ENCODE results near the gene TEKT5. TPM values are rescaled to one million over a fixed set of nuclear protein-coding genes. Genes with fewer than 3 reads are reported as not detected.
A peak's percentile ranks its signal among the peaks of the same experiment; 100 is the strongest.

Gene TEKT5
- total RNA-seq, 1 donor from 2014 or later: 0.29 TPM

DNA sequence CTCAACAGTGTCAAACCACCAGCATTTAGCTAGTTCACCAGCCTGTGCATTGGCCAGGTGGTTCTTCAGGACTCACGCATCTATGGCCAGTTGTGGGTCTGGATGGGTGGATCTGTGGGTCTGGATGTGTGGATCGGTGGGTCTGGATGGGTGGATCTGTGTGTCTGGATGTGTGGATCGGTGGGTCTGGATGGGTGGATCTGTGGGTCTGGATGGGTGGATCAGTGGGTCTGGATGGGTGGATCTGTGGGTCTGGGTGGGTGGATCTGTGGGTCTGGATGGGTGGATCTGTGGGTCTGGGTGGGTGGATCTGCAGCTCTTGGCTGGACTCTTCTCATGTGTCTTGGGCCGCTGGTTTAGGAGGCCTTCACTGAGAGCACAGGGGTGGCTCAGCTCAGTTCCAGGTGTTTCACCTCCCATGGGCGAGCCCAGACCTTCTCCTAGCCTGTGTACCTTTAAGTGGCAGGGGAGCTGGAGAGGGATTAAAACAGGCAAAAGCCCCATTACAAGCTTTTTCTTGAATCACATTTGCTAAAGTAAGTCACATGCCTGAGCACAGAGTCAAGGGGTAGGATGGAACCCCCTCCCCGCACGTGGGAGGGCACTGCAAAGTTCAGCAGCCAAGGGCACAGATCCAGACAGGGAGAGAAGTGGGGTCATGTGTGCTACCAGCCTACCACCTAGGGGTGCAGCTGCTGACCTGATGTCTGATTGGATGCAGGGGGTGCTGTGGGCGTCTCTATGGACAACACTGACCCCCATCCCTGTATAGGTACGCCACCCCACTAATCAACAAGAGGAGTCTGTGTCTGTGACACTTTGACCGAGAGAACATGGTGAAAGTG is 45.5 kb upstream of the TEKT5 start:
- no peak overlapping the region for H3K27ac Mint-ChIP-seq
- TF ChIP-seq, protein P1, sequence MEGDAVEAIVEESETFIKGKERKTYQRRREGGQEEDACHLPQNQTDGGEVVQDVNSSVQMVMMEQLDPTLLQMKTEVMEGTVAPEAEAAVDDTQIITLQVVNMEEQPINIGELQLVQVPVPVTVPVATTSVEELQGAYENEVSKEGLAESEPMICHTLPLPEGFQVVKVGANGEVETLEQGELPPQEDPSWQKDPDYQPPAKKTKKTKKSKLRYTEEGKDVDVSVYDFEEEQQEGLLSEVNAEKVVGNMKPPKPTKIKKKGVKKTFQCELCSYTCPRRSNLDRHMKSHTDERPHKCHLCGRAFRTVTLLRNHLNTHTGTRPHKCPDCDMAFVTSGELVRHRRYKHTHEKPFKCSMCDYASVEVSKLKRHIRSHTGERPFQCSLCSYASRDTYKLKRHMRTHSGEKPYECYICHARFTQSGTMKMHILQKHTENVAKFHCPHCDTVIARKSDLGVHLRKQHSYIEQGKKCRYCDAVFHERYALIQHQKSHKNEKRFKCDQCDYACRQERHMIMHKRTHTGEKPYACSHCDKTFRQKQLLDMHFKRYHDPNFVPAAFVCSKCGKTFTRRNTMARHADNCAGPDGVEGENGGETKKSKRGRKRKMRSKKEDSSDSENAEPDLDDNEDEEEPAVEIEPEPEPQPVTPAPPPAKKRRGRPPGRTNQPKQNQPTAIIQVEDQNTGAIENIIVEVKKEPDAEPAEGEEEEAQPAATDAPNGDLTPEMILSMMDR (IDR thresholded peaks at IDR 0.05; ENCODE audit: unreplicated experiment): no peak
- no peaks in the 10 kb centered on the region for H3K27me3 Mint-ChIP-seq
- H3K4me3 Mint-ChIP-seq (ENCODE audit: low read depth): no peak overlapping the region
- no peak for DNase-seq (ENCODE audit: low spot score, unreplicated experiment)
- H3K4me1 Mint-ChIP-seq (ENCODE audit: low read depth): peaks cover 15% of the 10 kb centered on the region
- H3K36me3 Mint-ChIP-seq (ENCODE audit: insufficient read depth): peaks cover 3% of the 10 kb centered on the region
- H3K9me3 Mint-ChIP-seq (ENCODE audit: low read depth): no peaks in the 10 kb centered on the region

DNA sequence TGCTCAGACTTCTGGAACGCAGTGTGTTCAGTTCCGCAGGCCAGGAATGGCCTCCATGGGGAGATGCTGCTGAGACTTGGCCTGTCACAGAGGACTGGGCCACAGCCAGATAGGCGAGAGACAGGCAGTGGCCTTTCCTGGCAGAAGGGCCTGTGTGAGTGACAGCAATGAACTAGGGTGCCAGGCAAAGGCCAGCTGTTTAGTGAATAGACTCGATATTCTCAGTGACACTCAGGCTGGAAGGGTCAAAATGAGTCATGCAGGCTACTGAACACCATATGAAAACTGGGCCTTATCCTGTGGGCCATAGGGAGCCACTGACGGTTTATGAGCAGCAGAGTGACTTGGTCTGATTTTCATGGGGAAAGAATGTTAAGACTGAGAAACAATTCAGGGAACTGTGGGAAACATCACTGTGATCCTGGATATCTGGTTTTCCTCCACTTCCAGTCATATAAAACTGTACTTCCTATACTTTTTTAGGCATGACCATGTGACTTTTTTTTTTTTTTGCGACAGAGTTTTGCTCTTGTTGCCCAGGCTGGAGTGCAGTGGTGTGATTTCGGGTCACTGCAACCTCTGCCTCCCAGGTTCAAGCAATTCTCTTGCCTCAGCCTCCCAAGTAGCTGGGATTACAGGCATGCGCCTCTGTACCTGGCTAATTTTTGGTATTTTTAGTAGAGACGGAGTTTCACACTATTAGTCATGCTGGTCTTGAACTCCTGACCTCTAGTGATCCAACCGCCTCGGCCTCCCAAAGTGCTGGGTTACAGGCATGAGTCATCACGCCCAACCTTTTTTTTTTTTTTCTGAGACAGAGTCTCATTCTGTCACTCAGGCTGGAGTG is 43.7 kb upstream of the TEKT5 start:
- Mint-ChIP-seq H3K36me3 (ENCODE audit: insufficient read depth) (no peaks in the 10 kb centered on the region), H3K9me3 (ENCODE audit: low read depth) (peaks cover under 1% of the 10 kb centered on the region), H3K27me3 (no peaks in the 10 kb centered on the region), H3K4me1 (ENCODE audit: low read depth) (peaks cover 8% of the 10 kb centered on the region), H3K4me3 (ENCODE audit: low read depth) (no peak overlapping the region), H3K27ac (no peak overlapping the region)
- DNase-seq (ENCODE audit: low spot score, unreplicated experiment): no peak
- TF ChIP-seq, protein P1 (IDR thresholded peaks at IDR 0.05; ENCODE audit: unreplicated experiment): no peak

DNA sequence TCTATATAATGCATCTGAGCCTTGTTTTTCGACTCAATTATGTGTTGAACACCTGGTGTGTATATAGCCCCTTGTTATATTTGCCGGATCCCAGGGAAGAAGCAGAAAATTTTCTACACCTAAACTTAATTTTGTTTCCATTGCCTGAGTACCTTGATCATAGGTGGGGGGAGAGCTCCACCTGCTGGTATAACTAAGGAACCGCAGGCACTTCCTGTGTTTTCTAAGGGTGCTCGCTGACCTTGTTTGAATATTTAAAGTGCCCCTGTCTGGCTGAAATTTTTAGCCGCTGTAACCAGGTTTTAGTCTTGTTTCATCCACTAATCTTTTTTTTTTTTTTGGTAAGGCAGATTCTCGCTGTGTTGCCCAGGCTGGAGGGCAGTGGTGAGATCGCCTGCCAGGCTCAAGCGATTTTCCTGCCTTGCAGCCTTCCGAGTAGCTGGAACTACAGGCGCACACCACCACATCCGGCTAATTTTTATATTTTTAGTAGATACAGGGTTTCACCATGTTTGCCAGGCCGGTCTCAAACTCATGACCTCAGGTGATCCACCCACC is 42.4 kb upstream of the TEKT5 start:
- H3K4me1 Mint-ChIP-seq (ENCODE audit: low read depth): peaks cover 3% of the 10 kb centered on the region
- no peak overlapping the region for H3K27ac Mint-ChIP-seq
- no peaks in the 10 kb centered on the region for H3K36me3 Mint-ChIP-seq (ENCODE audit: insufficient read depth)
- TF ChIP-seq, protein P1 (IDR thresholded peaks at IDR 0.05; ENCODE audit: unreplicated experiment): peak; percentile 94
- DNase-seq (ENCODE audit: low spot score, unreplicated experiment): peak; percentile 53
- H3K4me3 Mint-ChIP-seq (ENCODE audit: low read depth): no peak overlapping the region
- no peaks in the 10 kb centered on the region for H3K27me3 Mint-ChIP-seq
- H3K9me3 Mint-ChIP-seq (ENCODE audit: low read depth): peaks cover 3% of the 10 kb centered on the region

DNA sequence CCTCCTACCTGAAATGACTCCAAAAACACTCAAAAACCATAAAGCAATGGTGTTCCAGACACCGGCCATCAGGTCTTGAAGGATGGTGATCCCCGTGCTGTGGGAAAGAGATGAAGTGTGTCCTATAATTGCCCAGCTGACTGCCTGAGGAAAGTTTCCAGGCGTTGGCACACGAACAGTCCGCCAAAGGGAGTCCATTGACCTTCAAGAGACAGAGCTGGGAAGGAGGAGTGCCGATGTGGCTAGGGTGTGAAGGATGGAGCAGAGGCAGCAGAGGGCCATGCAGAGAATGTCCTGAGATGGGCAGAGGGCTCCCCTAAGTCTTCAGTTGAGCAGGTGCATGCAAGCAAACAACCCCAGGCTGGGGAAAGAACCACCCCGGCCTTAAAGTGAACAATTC is 37.1 kb upstream of the TEKT5 start:
- DNase-seq (ENCODE audit: low spot score, unreplicated experiment): no peak
- H3K4me1 Mint-ChIP-seq (ENCODE audit: low read depth): no peaks in the 10 kb centered on the region
- no peaks in the 10 kb centered on the region for H3K27me3 Mint-ChIP-seq
- H3K9me3 Mint-ChIP-seq (ENCODE audit: low read depth): peaks cover 3% of the 10 kb centered on the region
- H3K36me3 Mint-ChIP-seq (ENCODE audit: insufficient read depth): no peaks in the 10 kb centered on the region
- TF ChIP-seq, protein P1 (IDR thresholded peaks at IDR 0.05; ENCODE audit: unreplicated experiment): no peak
- no peak overlapping the region for H3K27ac Mint-ChIP-seq
- H3K4me3 Mint-ChIP-seq (ENCODE audit: low read depth): no peak overlapping the region

Measured in progenitor cell of endocrine pancreas (in vitro differentiated cells).